HFF-Myc (cell line): Measurements from ENCODE around the gene EPB41L4B.
"Not testable (repeated sequence)": the region's sequence is repeated elsewhere in the genome, so short reads cannot be mapped to it uniquely, and the experiment has no call there.

Source experiments
- DNase-seq: peaks from one replicate; pipeline ENCODE4 v3.0.0-alpha.2; 2011; ENCODE audit warnings: low read depth; ENCODE audit errors: extremely low read depth
- H3K4me3 ChIP-seq: replicated peaks from 2 replicates; pipeline ENCODE4 v1.5.1; 2011; ENCODE audit warnings: low read depth, mild to moderate bottlenecking, control low read depth, low read length
- CTCF ChIP-seq: IDR thresholded peaks from 2 replicates; pipeline ENCODE4 v1.5.1; 2012; ENCODE audit warnings: mild to moderate bottlenecking, low read depth, low read length, control low read depth; ENCODE audit errors: missing control alignments

EPB41L4B gene

GRCh38 chr9:109349421-109349846 is 28.6 kb upstream of the EPB41L4B start:
- no peak overlapping the region for H3K4me3 ChIP-seq
- TF ChIP-seq CTCF: no peak
- peak; percentile 4 for DNase-seq

DNA sequence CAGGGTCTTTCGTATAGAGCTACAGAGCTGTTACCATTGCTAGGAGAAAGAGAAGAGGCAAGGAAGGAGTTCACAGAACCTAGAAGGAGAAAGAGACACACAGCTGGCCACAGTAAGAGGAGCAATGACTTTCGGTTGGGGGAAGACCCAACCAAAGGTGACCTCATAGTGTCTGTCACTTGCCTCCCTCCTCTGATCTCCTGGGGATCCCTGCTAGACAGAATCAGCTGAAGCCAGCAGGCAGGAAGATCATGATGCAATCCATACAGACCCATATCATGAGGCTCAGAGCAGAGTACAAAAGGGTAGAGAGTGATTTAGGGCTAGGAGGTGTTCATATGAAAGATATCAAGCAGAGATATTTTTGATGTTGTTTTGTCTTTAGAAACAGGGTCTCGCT is 26.0 kb upstream of the EPB41L4B start:
- TF ChIP-seq CTCF: no peak
- no peak for DNase-seq

DNA sequence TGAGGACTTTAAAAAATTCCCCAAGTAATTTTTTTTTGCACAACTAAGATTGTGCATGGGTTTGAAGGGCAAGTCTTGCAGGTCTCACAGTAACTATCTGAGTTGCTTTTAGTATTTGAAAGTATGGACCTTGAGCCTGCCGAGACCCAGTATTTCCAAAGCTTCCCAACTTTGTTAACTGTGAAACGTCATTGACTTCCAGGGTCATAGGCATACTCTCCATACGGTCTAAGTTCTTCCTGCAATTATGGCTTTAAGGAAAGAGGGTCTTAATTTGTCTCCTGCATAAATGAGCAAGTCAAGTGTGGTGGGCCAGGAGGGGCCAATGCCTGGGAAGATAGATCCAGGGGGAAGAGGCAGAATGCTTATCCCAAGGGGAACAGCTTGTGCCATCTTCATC is 24.0 kb upstream of the EPB41L4B start:
- no peak for DNase-seq
- H3K4me3 ChIP-seq: no peak overlapping the region
- no peak for TF ChIP-seq CTCF

More for the DNA sequence above, 26.0 kb upstream of the EPB41L4B start:
- H3K4me3 ChIP-seq: no peak overlapping the region

- DNase-seq: no peak
- no peak overlapping the region for H3K4me3 ChIP-seq
- no peak for TF ChIP-seq CTCF
These were observed 22.0 kb upstream of the EPB41L4B start for GRCh38 chr9:109342878-109343277.

GRCh38 chr9:109341561-109341960 is 20.7 kb upstream of the EPB41L4B start:
- DNase-seq: no peak
- H3K4me3 ChIP-seq: no peak overlapping the region
- no peak for TF ChIP-seq CTCF

- DNase-seq, H3K4me3 ChIP-seq: not testable (repeated sequence)
These were observed 20.1 kb upstream of the EPB41L4B start for GRCh38 chr9:109340979-109341378.

GRCh38 chr9:109336409-109336808 is 15.6 kb upstream of the EPB41L4B start:
- no peak for TF ChIP-seq CTCF
- no peak for DNase-seq
- H3K4me3 ChIP-seq: no peak overlapping the region
